Measurements from ENCODE around the gene KLK4. TPM values are rescaled to one million over a fixed set of nuclear protein-coding genes. Genes with fewer than 3 reads are reported as not detected.

KLK4 gene
- polyA plus RNA-seq, 1 experiment = not detected

- no peak overlapping the region for H3K4me3 ChIP-seq (ENCODE audit: low read depth, low read length)
- CTCF ChIA-PET = no interaction called here
- POLR2A ChIA-PET = no interaction called here
Observed at GRCh38 chr19:50949861-50950260, 38.7 kb upstream of the KLK4 start.

GRCh38 chr19:50947123-50947522 is 35.9 kb upstream of the KLK4 start:
- ChIA-PET POLR2A (no interaction called here), CTCF (interaction anchor here (2.3 kb wide), 1 partner anchor 25 kb away, joined by 8 read pairs; no protein-coding TSS in a partner anchor)
- no peaks in the 10 kb centered on the region for H3K27me3 ChIP-seq (ENCODE audit: control insufficient read depth, insufficient read depth, low read length)
- no peak for TF ChIP-seq CTCF (IDR thresholded peaks at IDR 0.05; ENCODE audit: low read depth, low read length)
- no peak overlapping the region for H3K4me3 ChIP-seq (ENCODE audit: low read depth, low read length)
- peaks cover 20% of the 10 kb centered on the region for H3K9me3 ChIP-seq (ENCODE audit: control insufficient read depth, insufficient read depth, low read length)
- DNase-seq (ENCODE audit: low read depth, low spot score) = no peak
- H3K27ac ChIP-seq (ENCODE audit: low read depth, low read length) = no peak overlapping the region

More at GRCh38 chr19:50949861-50950260, 38.7 kb upstream of the KLK4 start:
- peaks cover 29% of the 10 kb centered on the region for H3K9me3 ChIP-seq (ENCODE audit: control insufficient read depth, insufficient read depth, low read length)
- no peaks in the 10 kb centered on the region for H3K27me3 ChIP-seq (ENCODE audit: control insufficient read depth, insufficient read depth, low read length)
- no peak for TF ChIP-seq CTCF (IDR thresholded peaks at IDR 0.05; ENCODE audit: low read depth, low read length)
- no peak for DNase-seq (ENCODE audit: low read depth, low spot score)
- no peak overlapping the region for H3K27ac ChIP-seq (ENCODE audit: low read depth, low read length)

- Histone ChIP-seq H3K4me3 (ENCODE audit: low read depth, low read length) (no peak overlapping the region), H3K27ac (ENCODE audit: low read depth, low read length) (no peak overlapping the region), H3K9me3 (ENCODE audit: control insufficient read depth, insufficient read depth, low read length) (peaks cover 2% of the 10 kb centered on the region; the same call in 1 of the 2 replicates), H3K27me3 (ENCODE audit: control insufficient read depth, insufficient read depth, low read length) (no peaks in the 10 kb centered on the region)
- ChIA-PET POLR2A (no interaction called here), CTCF (interaction anchor here (2.3 kb wide), 1 partner anchor 23 kb away, joined by 8 read pairs; no protein-coding TSS in a partner anchor)
- DNase-seq (ENCODE audit: low read depth, low spot score) = no peak
- no peak for TF ChIP-seq CTCF (IDR thresholded peaks at IDR 0.05; ENCODE audit: low read depth, low read length)
Observed at GRCh38 chr19:50944795-50945194, 33.6 kb upstream of the KLK4 start.

- ChIA-PET CTCF (no interaction called here), POLR2A (no interaction called here)
- H3K27ac ChIP-seq (ENCODE audit: low read depth, low read length) = no peak overlapping the region
- H3K27me3 ChIP-seq (ENCODE audit: control insufficient read depth, insufficient read depth, low read length) = no peaks in the 10 kb centered on the region
- H3K4me3 ChIP-seq (ENCODE audit: low read depth, low read length) = no peak overlapping the region
- no peak for TF ChIP-seq CTCF (IDR thresholded peaks at IDR 0.05; ENCODE audit: low read depth, low read length)
- no peak for DNase-seq (ENCODE audit: low read depth, low spot score)
- no peaks in the 10 kb centered on the region; the same call in 1 of the 2 replicates for H3K9me3 ChIP-seq (ENCODE audit: control insufficient read depth, insufficient read depth, low read length)
Observed at GRCh38 chr19:50943074-50943828, 32.1 kb upstream of the KLK4 start.

GRCh38 chr19:50939596-50939995 is 28.4 kb upstream of the KLK4 start:
- Histone ChIP-seq H3K27me3 (ENCODE audit: control insufficient read depth, insufficient read depth, low read length) (no peaks in the 10 kb centered on the region), H3K9me3 (ENCODE audit: control insufficient read depth, insufficient read depth, low read length) (no peaks in the 10 kb centered on the region; the same call in 1 of the 2 replicates), H3K4me3 (ENCODE audit: low read depth, low read length) (no peak overlapping the region), H3K27ac (ENCODE audit: low read depth, low read length) (no peak overlapping the region)
- no peak for TF ChIP-seq CTCF (IDR thresholded peaks at IDR 0.05; ENCODE audit: low read depth, low read length)
- POLR2A ChIA-PET = no interaction called here
- DNase-seq (ENCODE audit: low read depth, low spot score) = no peak
- CTCF ChIA-PET = no interaction called here
